ENCODE results near the gene TIAL1. TPM values are rescaled to one million over a fixed set of nuclear protein-coding genes. Genes with fewer than 3 reads are reported as not detected.

The TIAL1 gene
- total RNA-seq, 3 donors from 2014 or later, result 73.3 to 110 (median 76.4) TPM

- TF ChIP-seq POLR2AphosphoS5 (IDR thresholded peaks at IDR 0.05), result no peak
- TF ChIP-seq CTCF (IDR thresholded peaks at IDR 0.05), result no peak
- no peak for TF ChIP-seq POLR2A (IDR thresholded peaks at IDR 0.05)
Measured at GRCh38 chr10:119604468-119604867, 7.7 kb upstream of the TIAL1 start.

DNA sequence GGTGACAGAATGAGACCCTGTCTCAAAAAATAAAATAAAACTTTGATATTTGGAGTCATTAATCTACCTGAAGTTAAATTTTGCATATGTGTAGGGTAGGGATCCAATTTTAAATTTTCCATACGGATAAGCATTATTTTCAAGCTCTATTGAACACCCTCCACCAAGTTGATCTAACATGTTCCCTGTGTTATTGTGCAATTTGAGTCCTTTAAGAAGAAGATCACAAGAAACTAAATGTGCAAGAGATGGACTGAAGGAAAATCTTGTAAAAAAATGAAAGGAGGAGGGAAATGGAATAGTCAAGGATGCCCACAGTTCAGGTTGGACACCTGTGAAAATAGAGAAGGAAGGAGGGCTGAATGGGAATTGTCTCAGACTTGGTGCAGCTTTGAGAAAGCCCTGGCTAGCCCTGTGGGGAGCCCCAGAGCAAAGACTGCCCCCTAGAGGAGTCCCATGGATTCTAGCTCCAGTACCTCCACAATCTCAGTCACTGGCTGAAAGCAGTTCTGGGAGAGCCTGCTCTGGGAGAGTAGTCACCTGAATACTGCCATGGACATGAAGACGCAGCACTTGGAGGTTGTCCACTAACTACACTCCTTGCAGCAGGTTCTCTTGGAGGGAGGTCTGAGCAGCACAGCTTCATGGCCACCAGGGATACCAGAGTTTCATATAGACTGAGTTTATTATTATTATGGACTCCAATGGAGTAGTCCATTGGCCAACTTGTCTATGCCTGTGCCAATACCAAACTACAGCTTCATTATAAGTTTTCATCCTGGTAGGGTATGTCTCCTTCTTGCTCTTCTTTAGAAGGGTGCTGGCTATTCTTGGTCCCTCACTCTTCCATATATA lies 5.7 kb upstream of the TIAL1 start:
- TF ChIP-seq POLR2AphosphoS5 (IDR thresholded peaks at IDR 0.05), result no peak
- TF ChIP-seq CTCF (IDR thresholded peaks at IDR 0.05), result no peak
- TF ChIP-seq POLR2A (IDR thresholded peaks at IDR 0.05), result no peak
- intact Hi-C loops (cut with DNase I; ENCODE audit: low total_unique reads), result no loop called here
- Histone ChIP-seq H3K9me3 (no peaks in the 10 kb centered on the region), H3K4me3 (no peak overlapping the region), H3K27ac (no peak overlapping the region), H3K36me3 (no peaks in the 10 kb centered on the region), H3K4me1 (peaks cover 0 to 3% of the 10 kb centered on the region in 2 donors), H3K27me3 (no peaks in the 10 kb centered on the region)
- no peak for DNase-seq (ENCODE audit: low spot score in 2 of 2)

More at GRCh38 chr10:119604468-119604867, 7.7 kb upstream of the TIAL1 start:
- Histone ChIP-seq H3K36me3 (no peaks in the 10 kb centered on the region), H3K4me3 (no peak overlapping the region), H3K27me3 (no peaks in the 10 kb centered on the region), H3K4me1 (no peaks in the 10 kb centered on the region), H3K27ac (no peak overlapping the region), H3K9me3 (no peaks in the 10 kb centered on the region)
- no peak for DNase-seq (ENCODE audit: low spot score in 2 of 2)
- intact Hi-C loops (cut with DNase I; ENCODE audit: low total_unique reads), result no loop called here

- DNase-seq (ENCODE audit: low spot score in 2 of 2), result no peak
- peaks cover 0 to 14% of the 10 kb centered on the region in 2 donors for H3K4me1 ChIP-seq
- no peak overlapping the region for H3K27ac ChIP-seq
- intact Hi-C loops (cut with DNase I; ENCODE audit: low total_unique reads), result no loop called here
- H3K9me3 ChIP-seq, result no peaks in the 10 kb centered on the region
- no peaks in the 10 kb centered on the region for H3K27me3 ChIP-seq
- no peaks in the 10 kb centered on the region for H3K36me3 ChIP-seq
- no peak overlapping the region for H3K4me3 ChIP-seq
- TF ChIP-seq POLR2AphosphoS5 (IDR thresholded peaks at IDR 0.05), result no peak
- TF ChIP-seq CTCF (IDR thresholded peaks at IDR 0.05), result no peak
- TF ChIP-seq POLR2A (IDR thresholded peaks at IDR 0.05), result no peak
Measured at GRCh38 chr10:119598397-119598796, 1.6 kb upstream of the TIAL1 start.

DNA sequence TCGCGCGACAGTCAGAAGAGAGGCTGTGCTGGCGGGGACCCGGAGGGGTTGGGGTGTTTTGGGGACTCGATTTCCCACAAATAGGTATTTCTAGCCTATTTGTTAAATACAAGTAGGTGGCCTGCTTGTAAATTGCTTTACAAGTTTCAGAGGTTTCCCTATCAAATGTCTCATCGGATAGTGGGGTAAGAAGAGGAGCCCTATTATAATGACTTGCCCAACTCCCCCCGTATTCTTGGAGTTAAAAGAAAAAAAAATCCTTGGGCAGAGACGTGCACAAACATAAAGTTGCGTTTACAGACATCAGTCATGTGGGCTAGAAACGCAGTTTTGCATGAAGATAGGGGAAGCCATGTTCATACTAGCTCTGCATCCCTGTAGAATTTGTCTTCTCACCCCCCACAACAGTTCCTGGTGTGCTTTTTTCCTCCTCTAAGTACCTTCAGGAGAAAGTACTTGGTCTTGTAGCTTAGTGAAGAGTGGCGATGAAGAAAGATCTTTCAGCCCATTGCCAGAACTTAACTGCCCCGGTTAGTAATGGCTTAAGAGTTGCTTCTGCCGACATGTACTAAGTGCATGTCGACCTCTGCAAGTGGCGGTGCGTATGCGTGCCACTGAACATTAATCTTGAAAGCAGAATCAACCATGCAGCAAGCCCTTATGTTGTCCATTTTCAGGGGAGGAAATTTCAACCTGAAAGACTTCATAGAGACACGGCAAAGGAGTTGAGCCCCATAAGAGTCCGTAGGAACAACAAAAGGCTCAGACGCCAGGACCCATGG lies 832 bp upstream of the TIAL1 start:
- H3K27ac ChIP-seq, result peak overlapping the region; percentile 97 to 98
- intact Hi-C loops (cut with DNase I; ENCODE audit: low total_unique reads), result no loop called here
- peaks cover 0 to 22% of the 10 kb centered on the region in 2 donors for H3K4me1 ChIP-seq

More for the DNA sequence above, 832 bp upstream of the TIAL1 start:
- Histone ChIP-seq H3K36me3 (no peaks in the 10 kb centered on the region), H3K9me3 (no peaks in the 10 kb centered on the region), H3K27me3 (no peaks in the 10 kb centered on the region), H3K4me3 (peak overlapping the region; percentile 82 to 96 (median 90))
- TF ChIP-seq POLR2AphosphoS5 (IDR thresholded peaks at IDR 0.05) (no peak), CTCF (IDR thresholded peaks at IDR 0.05) (no peak), POLR2A (IDR thresholded peaks at IDR 0.05) (no peak)
- DNase-seq (ENCODE audit: low spot score in 2 of 2), result no peak

Measured in breast epithelium (tissue), 4 donors.